Suprapubic skin (tissue), 4 donors: Measurements from ENCODE around the gene DCST1. TPM values are rescaled to one million over a fixed set of nuclear protein-coding genes. Genes with fewer than 3 reads are reported as not detected.
A peak's percentile ranks its signal among the peaks of the same experiment; 100 is the strongest.

Experiments
- DNase-seq, 2 donors: peaks; one replicate each; pipeline ENCODE4 v3.0.0-alpha.2; 2019; ENCODE audit warnings: low spot score in 2 of 2
- H3K27ac ChIP-seq: fragments of 200-600 bp; sonication (generic); one replicate; pipeline ENCODE4 v1.5.1; 2019
- H3K27me3 ChIP-seq: fragments of 200-600 bp; sonication (generic); one replicate; pipeline ENCODE4 v1.5.1; 2019
- H3K36me3 ChIP-seq: fragments of 200-600 bp; sonication (generic); one replicate; pipeline ENCODE4 v1.5.1; 2019
- H3K4me1 ChIP-seq: fragments of 200-600 bp; sonication (generic); one replicate; pipeline ENCODE4 v1.5.1; 2019
- H3K4me3 ChIP-seq: fragments of 200-600 bp; sonication (generic); one replicate; pipeline ENCODE4 v1.5.1; 2019; ENCODE audit warnings: mild to moderate bottlenecking
- H3K9me3 ChIP-seq: fragments of 200-600 bp; sonication (generic); one replicate; pipeline ENCODE4 v1.5.1; 2019
- EP300 ChIP-seq: sonication (generic); formaldehyde crosslinking; IDR thresholded peaks from one replicate; pipeline ENCODE4 v1.6.1; 2017; ENCODE audit warnings: antibody characterized with exemption
- POLR2A ChIP-seq, 2 donors: fragments of 450-650 bp; IDR thresholded peaks; one replicate each; pipeline ENCODE4 v1.6.1; 2017; ENCODE audit warnings: antibody characterized with exemption in 2 of 2, mild to moderate bottlenecking in 2 of 2, moderate library complexity in 2 of 2
- POLR2AphosphoS5 ChIP-seq, 3 donors: sonication (generic); formaldehyde crosslinking; IDR thresholded peaks; one replicate each; pipeline ENCODE4 v1.6.1; 2017; ENCODE audit warnings: antibody characterized with exemption in 3 of 3
- WGBS: methylation state at CpG from one replicate; pipeline ENCODE4 v1.1.5; 2018; 5-methylcytosine and 5-hydroxymethylcytosine counted together
- total RNA-seq, 4 donors: library from RNA; depleted of rRNA; stranded (reverse); fragments of >200 nt; gene quantifications; one replicate each; pipeline ENCODE4 v1.1.0, GENCODE V29; 2016
- TF ChIP-seq, protein P1 (sequence below), 2 donors: fragments of 200-600 bp in 1 of 2; fragments of 450-650 bp in 1 of 2; sonication (generic) in 1 of 2; IDR thresholded peaks; one replicate each; pipeline ENCODE4 v1.5.1; 2016 to 2019; ENCODE audit warnings: antibody characterized with exemption in 2 of 2, mild to moderate bottlenecking in 1 of 2, moderate library complexity in 1 of 2

Gene DCST1
- total RNA-seq, 4 donors from 2014 or later = 0.55 to 8.2 (median 2.8) TPM

GRCh38 chr1:155042789-155043188 is 9.2 kb downstream of the DCST1 start:
- Histone ChIP-seq H3K4me1 (peaks cover 41% of the 10 kb centered on the region), H3K4me3 (no peak overlapping the region), H3K27me3 (no peaks in the 10 kb centered on the region), H3K36me3 (no peaks in the 10 kb centered on the region), H3K9me3 (no peaks in the 10 kb centered on the region), H3K27ac (no peak overlapping the region)
- TF ChIP-seq, protein P1, sequence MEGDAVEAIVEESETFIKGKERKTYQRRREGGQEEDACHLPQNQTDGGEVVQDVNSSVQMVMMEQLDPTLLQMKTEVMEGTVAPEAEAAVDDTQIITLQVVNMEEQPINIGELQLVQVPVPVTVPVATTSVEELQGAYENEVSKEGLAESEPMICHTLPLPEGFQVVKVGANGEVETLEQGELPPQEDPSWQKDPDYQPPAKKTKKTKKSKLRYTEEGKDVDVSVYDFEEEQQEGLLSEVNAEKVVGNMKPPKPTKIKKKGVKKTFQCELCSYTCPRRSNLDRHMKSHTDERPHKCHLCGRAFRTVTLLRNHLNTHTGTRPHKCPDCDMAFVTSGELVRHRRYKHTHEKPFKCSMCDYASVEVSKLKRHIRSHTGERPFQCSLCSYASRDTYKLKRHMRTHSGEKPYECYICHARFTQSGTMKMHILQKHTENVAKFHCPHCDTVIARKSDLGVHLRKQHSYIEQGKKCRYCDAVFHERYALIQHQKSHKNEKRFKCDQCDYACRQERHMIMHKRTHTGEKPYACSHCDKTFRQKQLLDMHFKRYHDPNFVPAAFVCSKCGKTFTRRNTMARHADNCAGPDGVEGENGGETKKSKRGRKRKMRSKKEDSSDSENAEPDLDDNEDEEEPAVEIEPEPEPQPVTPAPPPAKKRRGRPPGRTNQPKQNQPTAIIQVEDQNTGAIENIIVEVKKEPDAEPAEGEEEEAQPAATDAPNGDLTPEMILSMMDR (IDR thresholded peaks at IDR 0.05) = no peak
- TF ChIP-seq POLR2AphosphoS5 (IDR thresholded peaks at IDR 0.05) (no peak), POLR2A (IDR thresholded peaks at IDR 0.05) (no peak), EP300 (no peak)
- WGBS = 82% methylated on average over 5 of the region's 5 CpGs
- DNase-seq = no peak

- Histone ChIP-seq H3K36me3 (no peaks in the 10 kb centered on the region), H3K27me3 (no peaks in the 10 kb centered on the region), H3K9me3 (no peaks in the 10 kb centered on the region), H3K27ac (no peak overlapping the region), H3K4me1 (peaks cover 36% of the 10 kb centered on the region), H3K4me3 (no peak overlapping the region)
- TF ChIP-seq POLR2AphosphoS5 (IDR thresholded peaks at IDR 0.05) (no peak), POLR2A (IDR thresholded peaks at IDR 0.05) (no peak), EP300 (no peak)
- TF ChIP-seq, protein P1 (IDR thresholded peaks at IDR 0.05) = no peak
- 58% methylated on average over 10 of the region's 12 CpGs for WGBS
- no peak for DNase-seq
Measured at GRCh38 chr1:155043301-155043702, 9.7 kb downstream of the DCST1 start.

DNA sequence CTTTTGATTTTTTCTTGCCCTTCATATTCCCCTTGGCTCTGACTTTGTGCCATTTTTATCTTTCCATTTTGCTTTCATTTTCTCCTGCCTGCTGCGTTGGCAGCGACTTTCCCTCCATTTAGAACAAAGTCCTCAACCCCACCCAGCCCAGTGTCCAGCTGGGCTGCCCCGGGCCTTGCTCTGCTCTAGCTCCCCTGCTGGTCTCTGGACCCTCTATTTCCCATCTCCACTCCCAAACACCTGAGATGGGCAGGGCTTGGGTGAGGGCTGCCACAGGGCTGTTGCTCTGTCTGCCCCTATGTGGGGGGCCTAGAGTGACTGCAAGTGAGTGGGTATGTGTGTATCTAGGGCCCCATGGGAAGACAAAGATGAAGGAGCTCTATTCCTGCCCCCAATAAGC is 10.2 kb downstream of the DCST1 start:
- no peak for DNase-seq
- no peaks in the 10 kb centered on the region for H3K36me3 ChIP-seq
- TF ChIP-seq EP300 = no peak
- TF ChIP-seq, protein P1 (IDR thresholded peaks at IDR 0.05) = no peak
- WGBS = 72% methylated on average over 3 of the region's 3 CpGs
- no peaks in the 10 kb centered on the region for H3K27me3 ChIP-seq
- H3K27ac ChIP-seq = no peak overlapping the region
- peaks cover 36% of the 10 kb centered on the region for H3K4me1 ChIP-seq
- H3K9me3 ChIP-seq = no peaks in the 10 kb centered on the region
- H3K4me3 ChIP-seq = no peak overlapping the region

GRCh38 chr1:155044365-155044764 is 10.7 kb downstream of the DCST1 start:
- 83% methylated on average over 6 of the region's 6 CpGs for WGBS
- no peak for DNase-seq
- no peak overlapping the region for H3K4me3 ChIP-seq
- TF ChIP-seq POLR2A (IDR thresholded peaks at IDR 0.05) = no peak
- TF ChIP-seq POLR2AphosphoS5 (IDR thresholded peaks at IDR 0.05) = no peak
- TF ChIP-seq, protein P1 (IDR thresholded peaks at IDR 0.05) = no peak
- no peak for TF ChIP-seq EP300
- H3K27ac ChIP-seq = no peak overlapping the region
- H3K27me3 ChIP-seq = no peaks in the 10 kb centered on the region
- no peaks in the 10 kb centered on the region for H3K36me3 ChIP-seq
- peaks cover 36% of the 10 kb centered on the region for H3K4me1 ChIP-seq
- H3K9me3 ChIP-seq = no peaks in the 10 kb centered on the region

GRCh38 chr1:155044812-155045657 is 11.4 kb downstream of the DCST1 start:
- no peaks in the 10 kb centered on the region for H3K27me3 ChIP-seq
- H3K36me3 ChIP-seq = no peaks in the 10 kb centered on the region
- no peaks in the 10 kb centered on the region for H3K9me3 ChIP-seq
- 37% methylated on average over 7 of the region's 7 CpGs for WGBS
- no peak for DNase-seq
- no peak for TF ChIP-seq POLR2A (IDR thresholded peaks at IDR 0.05)
- no peak for TF ChIP-seq POLR2AphosphoS5 (IDR thresholded peaks at IDR 0.05)
- TF ChIP-seq, protein P1 (IDR thresholded peaks at IDR 0.05) = peak; percentile 69 to 73
- H3K4me1 ChIP-seq = peaks cover 39% of the 10 kb centered on the region
- no peak overlapping the region for H3K4me3 ChIP-seq
- no peak overlapping the region for H3K27ac ChIP-seq
